ENCODE measurements around the gene OLFM1.

The OLFM1 gene

DNA sequence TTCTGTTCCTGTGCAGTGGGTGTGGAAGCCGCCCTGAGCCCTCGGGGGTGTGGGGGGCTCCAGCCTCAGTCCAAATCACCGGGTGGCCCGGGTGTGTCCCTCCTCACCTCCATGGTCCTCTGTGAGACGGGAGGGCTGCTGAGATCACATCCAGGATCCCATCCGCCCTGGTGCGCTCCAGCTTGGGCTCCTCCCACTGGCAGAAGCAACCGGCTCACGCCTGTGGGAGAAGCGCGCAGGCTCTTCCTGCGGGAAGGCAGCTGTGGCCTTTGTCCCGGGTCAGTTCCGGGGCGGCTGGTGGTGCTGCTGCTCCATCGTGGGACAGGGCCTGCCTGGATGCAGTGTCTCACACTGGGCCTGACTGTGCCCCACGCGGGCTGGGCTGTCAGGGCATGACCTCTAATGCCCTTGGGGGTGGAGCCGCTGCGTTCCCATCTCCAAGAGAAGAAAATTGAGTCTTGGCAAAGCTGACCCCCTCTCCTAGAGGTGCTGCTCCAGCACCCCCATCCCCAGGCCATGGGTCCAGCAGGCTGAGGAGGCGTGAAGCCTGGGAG is 18.5 kb downstream of the OLFM1 start:
- Histone ChIP-seq H3K4me3 (IDR thresholded peaks at IDR 0.05; ENCODE audit: insufficient read depth, low read depth, low read length) (no peak overlapping the region), H2AFZ (ENCODE audit: low read depth) (no peak overlapping the region), H3K9ac (no peak overlapping the region), H3K4me1 (ENCODE audit: low read depth, poor library complexity, severe bottlenecking) (no peaks in the 10 kb centered on the region), H3K4me2 (no peak overlapping the region), H3K36me3 (ENCODE audit: insufficient read depth) (no peaks in the 10 kb centered on the region), H3K27me3 (ENCODE audit: insufficient read depth, low read depth) (peaks cover 41% of the 10 kb centered on the region), H3K27ac (no peak overlapping the region), H3K79me2 (ENCODE audit: insufficient read depth, low read depth) (no peaks in the 10 kb centered on the region), H4K20me1 (ENCODE audit: insufficient read depth) (no peaks in the 10 kb centered on the region)
- TF ChIP-seq, protein P1, sequence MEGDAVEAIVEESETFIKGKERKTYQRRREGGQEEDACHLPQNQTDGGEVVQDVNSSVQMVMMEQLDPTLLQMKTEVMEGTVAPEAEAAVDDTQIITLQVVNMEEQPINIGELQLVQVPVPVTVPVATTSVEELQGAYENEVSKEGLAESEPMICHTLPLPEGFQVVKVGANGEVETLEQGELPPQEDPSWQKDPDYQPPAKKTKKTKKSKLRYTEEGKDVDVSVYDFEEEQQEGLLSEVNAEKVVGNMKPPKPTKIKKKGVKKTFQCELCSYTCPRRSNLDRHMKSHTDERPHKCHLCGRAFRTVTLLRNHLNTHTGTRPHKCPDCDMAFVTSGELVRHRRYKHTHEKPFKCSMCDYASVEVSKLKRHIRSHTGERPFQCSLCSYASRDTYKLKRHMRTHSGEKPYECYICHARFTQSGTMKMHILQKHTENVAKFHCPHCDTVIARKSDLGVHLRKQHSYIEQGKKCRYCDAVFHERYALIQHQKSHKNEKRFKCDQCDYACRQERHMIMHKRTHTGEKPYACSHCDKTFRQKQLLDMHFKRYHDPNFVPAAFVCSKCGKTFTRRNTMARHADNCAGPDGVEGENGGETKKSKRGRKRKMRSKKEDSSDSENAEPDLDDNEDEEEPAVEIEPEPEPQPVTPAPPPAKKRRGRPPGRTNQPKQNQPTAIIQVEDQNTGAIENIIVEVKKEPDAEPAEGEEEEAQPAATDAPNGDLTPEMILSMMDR (conservative IDR thresholded peaks at IDR 0.05; ENCODE audit: low read depth, low read length): no peak

- H3K27me3 ChIP-seq (ENCODE audit: insufficient read depth, low read depth): peaks cover 38% of the 10 kb centered on the region
- TF ChIP-seq, protein P1 (conservative IDR thresholded peaks at IDR 0.05; ENCODE audit: low read depth, low read length): no peak
Measured at GRCh38 chr9:135106551-135107270, 19.2 kb downstream of the OLFM1 start.

GRCh38 chr9:135107581-135108235 is 20.2 kb downstream of the OLFM1 start:
- no peaks in the 10 kb centered on the region for H3K79me2 ChIP-seq (ENCODE audit: insufficient read depth, low read depth)
- no peaks in the 10 kb centered on the region for H3K4me1 ChIP-seq (ENCODE audit: low read depth, poor library complexity, severe bottlenecking)
- no peak overlapping the region for H3K4me3 ChIP-seq (IDR thresholded peaks at IDR 0.05; ENCODE audit: insufficient read depth, low read depth, low read length)
- H3K9ac ChIP-seq: no peak overlapping the region
- H3K27me3 ChIP-seq (ENCODE audit: insufficient read depth, low read depth): peaks cover 38% of the 10 kb centered on the region
- H3K4me2 ChIP-seq: no peak overlapping the region
- no peak overlapping the region for H2AFZ ChIP-seq (ENCODE audit: low read depth)
- no peaks in the 10 kb centered on the region for H4K20me1 ChIP-seq (ENCODE audit: insufficient read depth)
- TF ChIP-seq, protein P1 (conservative IDR thresholded peaks at IDR 0.05; ENCODE audit: low read depth, low read length): no peak
- no peak overlapping the region for H3K27ac ChIP-seq
- no peaks in the 10 kb centered on the region for H3K36me3 ChIP-seq (ENCODE audit: insufficient read depth)

More at GRCh38 chr9:135106551-135107270, 19.2 kb downstream of the OLFM1 start:
- H3K36me3 ChIP-seq (ENCODE audit: insufficient read depth): no peaks in the 10 kb centered on the region
- no peak overlapping the region for H3K4me3 ChIP-seq (IDR thresholded peaks at IDR 0.05; ENCODE audit: insufficient read depth, low read depth, low read length)
- no peaks in the 10 kb centered on the region for H3K4me1 ChIP-seq (ENCODE audit: low read depth, poor library complexity, severe bottlenecking)
- no peak overlapping the region for H3K27ac ChIP-seq
- H2AFZ ChIP-seq (ENCODE audit: low read depth): no peak overlapping the region
- no peaks in the 10 kb centered on the region for H3K79me2 ChIP-seq (ENCODE audit: insufficient read depth, low read depth)
- H4K20me1 ChIP-seq (ENCODE audit: insufficient read depth): no peaks in the 10 kb centered on the region
- no peak overlapping the region for H3K9ac ChIP-seq
- no peak overlapping the region for H3K4me2 ChIP-seq

GRCh38 chr9:135108831-135109510 is 21.5 kb downstream of the OLFM1 start:
- peaks cover 35% of the 10 kb centered on the region for H3K27me3 ChIP-seq (ENCODE audit: insufficient read depth, low read depth)
- H3K4me2 ChIP-seq: no peak overlapping the region
- no peak overlapping the region for H3K27ac ChIP-seq
- H2AFZ ChIP-seq (ENCODE audit: low read depth): no peak overlapping the region
- TF ChIP-seq, protein P1 (conservative IDR thresholded peaks at IDR 0.05; ENCODE audit: low read depth, low read length): no peak
- H3K4me3 ChIP-seq (IDR thresholded peaks at IDR 0.05; ENCODE audit: insufficient read depth, low read depth, low read length): no peak overlapping the region
- H4K20me1 ChIP-seq (ENCODE audit: insufficient read depth): no peaks in the 10 kb centered on the region
- H3K4me1 ChIP-seq (ENCODE audit: low read depth, poor library complexity, severe bottlenecking): no peaks in the 10 kb centered on the region
- H3K9ac ChIP-seq: no peak overlapping the region
- H3K36me3 ChIP-seq (ENCODE audit: insufficient read depth): no peaks in the 10 kb centered on the region
- no peaks in the 10 kb centered on the region for H3K79me2 ChIP-seq (ENCODE audit: insufficient read depth, low read depth)

Measured in KMS-11 (cell line).